ENCODE measurements around the gene SLC6A3.

DNA sequence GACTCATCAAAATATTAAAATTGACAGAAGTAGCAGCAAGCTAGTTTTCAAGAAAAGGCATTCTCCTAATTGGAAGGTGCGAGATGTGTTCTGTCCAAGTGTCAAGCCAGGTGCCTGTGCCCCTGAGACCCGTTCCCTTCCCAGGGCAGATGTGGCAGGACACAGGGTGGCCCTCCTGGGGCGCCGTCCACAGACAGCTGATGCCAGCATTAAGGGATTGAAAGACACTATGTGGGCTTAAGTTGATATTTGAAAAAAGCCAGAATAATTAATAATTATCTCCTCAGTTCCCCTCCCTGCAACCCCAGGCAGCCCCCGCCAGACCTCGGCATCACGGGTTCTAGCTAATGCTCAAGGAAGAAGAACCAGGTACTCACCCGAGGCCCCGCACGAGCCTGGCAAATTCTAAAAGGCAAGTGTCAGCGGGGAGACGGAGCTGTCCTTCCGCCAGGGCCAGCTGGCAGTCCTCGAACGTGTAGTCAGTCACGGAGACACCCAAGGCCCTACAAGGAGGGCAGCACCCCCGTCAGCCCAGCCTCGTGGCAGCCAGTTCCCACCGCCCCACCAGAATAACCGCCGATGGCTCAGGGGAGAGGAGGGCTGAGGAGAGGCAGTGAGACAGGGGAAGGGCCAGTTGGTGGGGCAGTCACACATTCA is 29.1 kb upstream of the SLC6A3 start:
- TF ChIP-seq ZNF384 (IDR thresholded peaks at IDR 0.05) (no peak), LEF1 (IDR thresholded peaks at IDR 0.05; ENCODE audit: borderline replicate concordance) (no peak), FOXK2 (IDR thresholded peaks at IDR 0.05) (no peak), SP1 (IDR thresholded peaks at IDR 0.05) (no peak), TARDBP (IDR thresholded peaks at IDR 0.05) (no peak), SUZ12 (IDR thresholded peaks at IDR 0.05) (no peak), ELF4 (IDR thresholded peaks at IDR 0.05) (no peak), NFRKB (IDR thresholded peaks at IDR 0.05) (no peak), PKNOX1 (IDR thresholded peaks at IDR 0.05) (no peak)

Measured in HEK293T (cell line).